Heart right ventricle (tissue), 16 donors: ENCODE results near the gene BCL2L1. TPM values are rescaled to one million over a fixed set of nuclear protein-coding genes. Genes with fewer than 3 reads are reported as not detected.
"Not testable (repeated sequence)": the region's sequence is repeated elsewhere in the genome, so short reads cannot be mapped to it uniquely, and the experiment has no call there.

Experiments used
- ATAC-seq, 8 donors: fragments of 200-7000 bp; cut with Tn5 transposase; one replicate each; pipeline ENCODE4 v1.9.1; 2020; ENCODE audit warnings: mild to moderate bottlenecking in 8 of 8, moderate library complexity in 8 of 8, moderate number of reproducible peaks in 1 of 8
- DNase-seq, 2 donors: peaks; one replicate each; pipeline ENCODE4 v3.0.0-alpha.2; 2020
- H3K27ac ChIP-seq, 10 donors: fragments of 200-600 bp; sonication (generic) in 2 of 10; one replicate each; pipeline versions ENCODE4 v1.5.0 to v1.8.0; 2020 to 2022; ENCODE audit warnings: mild to moderate bottlenecking in 3 of 10
- H3K27me3 ChIP-seq, 7 donors: fragments of 200-600 bp; one replicate each; pipeline ENCODE4 v1.8.0; 2021 to 2022; ENCODE audit warnings: mild to moderate bottlenecking in 2 of 7
- H3K36me3 ChIP-seq, 9 donors: fragments of 200-600 bp; sonication (generic) in 1 of 9; one replicate each; pipeline versions ENCODE4 v1.5.0 to v1.8.0; 2020 to 2022; ENCODE audit warnings: mild to moderate bottlenecking in 2 of 9
- H3K4me1 ChIP-seq, 9 donors: fragments of 200-600 bp; sonication (generic) in 1 of 9; one replicate each; pipeline versions ENCODE4 v1.5.0 to v1.8.0; 2020 to 2022; ENCODE audit warnings: mild to moderate bottlenecking in 4 of 9
- H3K4me3 ChIP-seq, 10 donors: fragments of 200-600 bp; sonication (generic) in 2 of 10; one replicate each; pipeline versions ENCODE4 v1.5.0 to v1.8.0; 2020 to 2022; ENCODE audit warnings: mild to moderate bottlenecking in 7 of 10, moderate library complexity in 2 of 10
- H3K9me3 ChIP-seq, 11 donors: fragments of 200-600 bp in 10 of 11; sonication (generic) in 2 of 11; one replicate each; pipeline versions ENCODE4 v1.5.0 to v1.8.0; 2013 to 2022; ENCODE audit warnings: mild to moderate bottlenecking in 2 of 11, control low read depth in 1 of 11, moderate library complexity in 1 of 11
- CTCF ChIP-seq, 9 donors: fragments of 200-600 bp; sonication (generic) in 2 of 9; IDR thresholded peaks; one replicate each; pipeline versions ENCODE4 v1.5.0 to v1.8.0; 2021 to 2022; ENCODE audit warnings: antibody characterized with exemption in 9 of 9, mild to moderate bottlenecking in 5 of 9, moderate library complexity in 1 of 9
- WGBS, 2 donors: extraction: QIAGEN DNeasy Blood & Tissue Kit; methylation state at CpG; one replicate each; pipeline ENCODE4 v1.1.7; 2013; ENCODE audit warnings: inconsistent platforms in 1 of 2; 5-methylcytosine and 5-hydroxymethylcytosine counted together
- intact Hi-C, 10 donors: fragments of 100-400 bp; cut with DNase I; formaldehyde crosslinking; loops; one replicate each; pipeline versions ENCODE4 v1.11.1 to v1.14.2; 2022
- polyA plus RNA-seq, 2 donors: library from polyadenylated mRNA; stranded (reverse); fragments of 200-250 nt; gene quantifications; one replicate each; pipeline ENCODE4 v1.2.3, GENCODE V29; 2013
- total RNA-seq, 10 donors: library from RNA; stranded (reverse); fragmentation: NEBNext Ultra II Directional in 3 of 10; extraction: Animal tissue kit (Norgen Biotek cat#: 25700) in 3 of 10; gene quantifications; one replicate each; pipeline versions ENCODE4 v1.2.1 to v1.2.4, GENCODE V29; 2021 to 2023
- donor health status: Arrhythmogenic right ventricular cardiomyopathy.
- donor health status: ischemic (EF 13 %, LVEDD 7.1; RV severe dilation, severe dysfunction).
- donor health status: healthy with polysubstance abuse.
- donor health status: DM: no; HTN: yes; CAD: no.
- donor health status: DM: no; HTN: no; CAD: no.
- donor health status: ischemic (EF 25% LVEDD 6.9; RV normal size, moderate dysfunction).
- donor health status: ischemic (EF 25% LVEDD 5.7; RV mildly dilated, moderate dysfunction).
- donor health status: healthy.
- donor health status: DM: yes; HTN: yes; CAD: no.
- donor health status: Ischemic cardiomyopathy.
- donor health status: ischemic (EF 35%, LVEDD 5.7; RV mildly dilated, moderate dysfunction).
- donor health status: nonischemic (EF 11% LVEDD 7.7; RV severe dilation, severe dysfunction).
- donor health status: DM: yes; HTN: yes; CAD: no.
- donor health status: PGD.
- donor health status: ischemic (EF 29% LVEDD 5.4; RV normal size, mild dysfunction).
- donor health status: nonischemic (EF 23%, LVEDD 6.1; RV moderate dilation, normal function).

The BCL2L1 gene
- total and polyA plus RNA-seq, 12 donors, result 34.7 to 128 (median 45.9) TPM

- H3K36me3 ChIP-seq, result no peaks in the 10 kb centered on the region
- 20 to 28% methylated on average over 5 of the region's 5 CpGs for WGBS, 2 donors
- intact Hi-C loops, result no loop called here
- ATAC-seq (peak in 4 of 8 donors; percentile 41 to 59 (median 50)), DNase-seq (no peak)
- H3K4me3 ChIP-seq, result no peak overlapping the region
- no peak for TF ChIP-seq CTCF (IDR thresholded peaks at IDR 0.05)
- H3K27ac ChIP-seq, result peak overlapping the region in 1 of 10 donors; percentile 15
- H3K4me1 ChIP-seq, result peaks cover 0 to 19% (median 13%) of the 10 kb centered on the region in 9 donors
- no peaks in the 10 kb centered on the region for H3K9me3 ChIP-seq
- H3K27me3 ChIP-seq, result no peaks in the 10 kb centered on the region
Measured at GRCh38 chr20:31652917-31653396, 69.7 kb downstream of the BCL2L1 start.

- H3K27me3 ChIP-seq, H3K9me3 ChIP-seq, H3K4me3 ChIP-seq, H3K27ac ChIP-seq, intact Hi-C loops, ATAC-seq, DNase-seq, H3K36me3 ChIP-seq: not testable (repeated sequence)
- peaks cover 0 to 12% (median 8%) of the 10 kb centered on the region in 9 donors for H3K4me1 ChIP-seq
- WGBS, 2 donors, result 81 to 90% methylated on average over 3 of the region's 3 CpGs
Measured at GRCh38 chr20:31648104-31648503, 74.6 kb downstream of the BCL2L1 start.

- no peak for TF ChIP-seq CTCF (IDR thresholded peaks at IDR 0.05)
- no peaks in the 10 kb centered on the region for H3K9me3 ChIP-seq
- ATAC-seq, result peak in 2 of 8 donors; percentile 21 to 41
- H3K4me1 ChIP-seq, result peaks cover 0 to 4% (median 0%) of the 10 kb centered on the region in 9 donors
- 74 to 79% methylated on average over 8 of the region's 8 CpGs for WGBS, 2 donors
- H3K4me3 ChIP-seq, result no peak overlapping the region
- no peaks in the 10 kb centered on the region for H3K27me3 ChIP-seq
- no peak overlapping the region for H3K27ac ChIP-seq
- H3K36me3 ChIP-seq, result no peaks in the 10 kb centered on the region
- intact Hi-C loops, result no loop called here
- DNase-seq, result no peak
Measured at GRCh38 chr20:31644701-31645100, 78.0 kb downstream of the BCL2L1 start.

DNA sequence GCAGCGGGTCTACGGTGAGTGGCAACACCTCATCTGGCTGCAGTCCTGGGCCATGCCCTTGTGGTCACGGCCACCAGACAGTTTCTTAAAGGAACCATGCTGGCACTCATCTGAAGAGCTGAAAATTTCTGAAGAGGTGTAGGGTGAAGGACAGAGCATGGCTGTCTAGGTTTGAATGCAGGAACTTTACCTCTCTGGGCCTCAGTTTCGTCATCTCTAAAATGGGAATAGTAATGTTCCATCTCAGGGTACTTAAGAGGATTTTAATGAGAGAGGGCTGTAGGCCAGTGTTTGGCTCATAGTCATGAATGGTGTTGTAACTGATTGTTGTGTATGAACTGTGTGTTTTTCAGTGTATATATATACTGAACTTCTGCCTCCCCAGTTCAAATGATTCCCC, 79.1 kb downstream of the BCL2L1 start:
- 89 to 95% methylated on average over 4 of the region's 4 CpGs for WGBS, 2 donors
- ATAC-seq (no peak), DNase-seq (no peak)
- no peaks in the 10 kb centered on the region for H3K27me3 ChIP-seq
- no peak for TF ChIP-seq CTCF (IDR thresholded peaks at IDR 0.05)
- H3K36me3 ChIP-seq, result no peaks in the 10 kb centered on the region
- H3K27ac ChIP-seq, result no peak overlapping the region
- H3K4me3 ChIP-seq, result no peak overlapping the region
- intact Hi-C loops, result no loop called here
- H3K9me3 ChIP-seq, result no peaks in the 10 kb centered on the region
- H3K4me1 ChIP-seq, result peaks cover 0 to 4% (median 0%) of the 10 kb centered on the region in 9 donors

GRCh38 chr20:31642837-31643236, 79.8 kb downstream of the BCL2L1 start:
- peaks cover 0 to 5% (median 0%) of the 10 kb centered on the region in 9 donors for H3K4me1 ChIP-seq
- DNase-seq (no peak), ATAC-seq (no peak)
- H3K36me3 ChIP-seq, result no peaks in the 10 kb centered on the region
- WGBS, 2 donors, result 71 to 83% methylated on average over 1 of the region's 1 CpG
- no peaks in the 10 kb centered on the region for H3K9me3 ChIP-seq
- intact Hi-C loops, result no loop called here
- peaks cover 0 to 4% (median under 1%) of the 10 kb centered on the region in 7 donors for H3K27me3 ChIP-seq
- no peak overlapping the region for H3K27ac ChIP-seq
- no peak overlapping the region for H3K4me3 ChIP-seq
- no peak for TF ChIP-seq CTCF (IDR thresholded peaks at IDR 0.05)
